Mucosa of descending colon (tissue), 3 donors: ENCODE data around the gene MEIS2. TPM values are rescaled to one million over a fixed set of nuclear protein-coding genes. Genes with fewer than 3 reads are reported as not detected.

Experiments used
- ATAC-seq: fragments of 200-7000 bp; cut with Tn5 transposase; one replicate; pipeline ENCODE4 v1.9.1; 2020; ENCODE audit warnings: mild to moderate bottlenecking, moderate library complexity
- DNase-seq, 3 donors: peaks; one replicate each; pipeline ENCODE4 v3.0.0-alpha.2; 2020
- H3K36me3 ChIP-seq: fragments of 200-600 bp; one replicate; pipeline ENCODE4 v1.8.0; 2021; ENCODE audit warnings: low read depth, mild to moderate bottlenecking
- H3K4me1 ChIP-seq: fragments of 200-600 bp; one replicate; pipeline ENCODE4 v1.8.0; 2021; ENCODE audit warnings: low read depth, mild to moderate bottlenecking
- H3K4me3 ChIP-seq: fragments of 200-600 bp; one replicate; pipeline ENCODE4 v1.8.0; 2021; ENCODE audit warnings: mild to moderate bottlenecking
- H3K9me3 ChIP-seq: fragments of 200-600 bp; one replicate; pipeline ENCODE4 v1.8.0; 2021; ENCODE audit warnings: mild to moderate bottlenecking
- intact Hi-C, 2 donors: fragments of 100-400 bp; cut with DNase I in 1 of 2; cut with micrococcal nuclease in 1 of 2; formaldehyde crosslinking; loops; one replicate each; pipeline versions ENCODE4 v1.11.0 to v1.11.1; 2022; cut with DNase I, micrococcal nuclease
- total RNA-seq, 3 donors: library from RNA; stranded (reverse); fragmentation: NEBNext Ultra II Directional in 2 of 3; extraction: Animal tissue kit (Norgen Biotek cat#: 25700) in 2 of 3; gene quantifications; one replicate each; pipeline versions ENCODE4 v1.2.1 to v1.2.4, GENCODE V29; 2021 to 2023
- TF ChIP-seq, protein P1 (sequence below): fragments of 200-600 bp; IDR thresholded peaks from one replicate; pipeline ENCODE4 v1.8.0; 2022; ENCODE audit warnings: antibody characterized with exemption, mild to moderate bottlenecking
- donor health status: DM: no; HTN: no; CAD: no; lungs with moderate emphysema.
- donor health status: DM: no; HTN: no; CAD: no.
- donor health status: DM: no; HTN: yes; CAD: no.

MEIS2 gene
- total RNA-seq, 3 donors from 2014 or later, result 3.8 to 93.3 (median 8.9) TPM

DNA sequence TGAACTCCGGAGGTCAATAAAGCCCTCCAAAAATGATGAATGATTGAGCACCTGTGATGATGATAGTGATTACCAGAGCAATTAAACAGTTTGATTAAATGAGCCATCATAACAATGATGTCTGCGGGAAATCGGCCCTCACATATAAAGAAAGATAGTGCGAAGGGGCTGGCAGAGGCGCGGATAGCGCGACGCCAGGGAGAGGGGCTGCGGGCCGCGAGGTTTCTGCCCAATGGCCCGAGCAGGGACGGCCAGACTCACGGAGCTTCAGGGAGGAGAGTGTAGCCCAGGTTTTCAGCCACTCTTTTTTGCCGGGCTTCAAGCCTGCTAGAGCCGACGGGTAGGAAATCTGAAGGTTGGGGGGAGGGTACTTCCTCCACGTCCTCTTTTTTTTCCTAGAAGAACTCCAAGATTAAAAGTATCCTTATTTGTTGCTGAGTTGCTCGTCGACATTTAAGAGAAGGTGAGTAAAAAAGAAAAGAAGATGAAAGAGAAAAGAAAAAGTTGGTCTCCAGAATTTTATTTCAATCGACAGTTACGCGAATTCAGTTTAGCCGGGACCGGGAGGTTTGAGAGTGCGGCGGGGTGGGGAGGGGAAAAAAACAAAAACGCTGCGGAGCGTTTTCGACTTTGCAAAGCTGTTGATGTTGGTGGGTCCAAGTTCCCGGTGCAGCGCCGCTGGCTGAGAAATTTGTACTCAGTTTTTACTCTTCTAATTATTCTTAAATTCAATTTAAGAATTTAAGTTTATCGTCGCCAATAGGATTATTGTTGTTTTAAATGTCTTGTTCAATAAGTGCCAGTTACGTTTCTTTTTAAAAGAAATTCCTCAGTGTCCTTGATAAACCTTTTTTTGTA is 2.2 kb upstream of the MEIS2 start:
- no peaks in the 10 kb centered on the region for H3K9me3 ChIP-seq
- H3K4me1 ChIP-seq, result peaks cover 6% of the 10 kb centered on the region
- no peaks in the 10 kb centered on the region for H3K36me3 ChIP-seq
- no peak overlapping the region for H3K4me3 ChIP-seq
- DNase-seq, result no peak
- intact Hi-C loops, result loop anchor here in 1 of 2 donors (10.0 kb wide), 1 partner anchor 218 kb away; no protein-coding TSS in a partner anchor
- no peak for ATAC-seq
- TF ChIP-seq, protein P1, sequence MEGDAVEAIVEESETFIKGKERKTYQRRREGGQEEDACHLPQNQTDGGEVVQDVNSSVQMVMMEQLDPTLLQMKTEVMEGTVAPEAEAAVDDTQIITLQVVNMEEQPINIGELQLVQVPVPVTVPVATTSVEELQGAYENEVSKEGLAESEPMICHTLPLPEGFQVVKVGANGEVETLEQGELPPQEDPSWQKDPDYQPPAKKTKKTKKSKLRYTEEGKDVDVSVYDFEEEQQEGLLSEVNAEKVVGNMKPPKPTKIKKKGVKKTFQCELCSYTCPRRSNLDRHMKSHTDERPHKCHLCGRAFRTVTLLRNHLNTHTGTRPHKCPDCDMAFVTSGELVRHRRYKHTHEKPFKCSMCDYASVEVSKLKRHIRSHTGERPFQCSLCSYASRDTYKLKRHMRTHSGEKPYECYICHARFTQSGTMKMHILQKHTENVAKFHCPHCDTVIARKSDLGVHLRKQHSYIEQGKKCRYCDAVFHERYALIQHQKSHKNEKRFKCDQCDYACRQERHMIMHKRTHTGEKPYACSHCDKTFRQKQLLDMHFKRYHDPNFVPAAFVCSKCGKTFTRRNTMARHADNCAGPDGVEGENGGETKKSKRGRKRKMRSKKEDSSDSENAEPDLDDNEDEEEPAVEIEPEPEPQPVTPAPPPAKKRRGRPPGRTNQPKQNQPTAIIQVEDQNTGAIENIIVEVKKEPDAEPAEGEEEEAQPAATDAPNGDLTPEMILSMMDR, result no peak

DNA sequence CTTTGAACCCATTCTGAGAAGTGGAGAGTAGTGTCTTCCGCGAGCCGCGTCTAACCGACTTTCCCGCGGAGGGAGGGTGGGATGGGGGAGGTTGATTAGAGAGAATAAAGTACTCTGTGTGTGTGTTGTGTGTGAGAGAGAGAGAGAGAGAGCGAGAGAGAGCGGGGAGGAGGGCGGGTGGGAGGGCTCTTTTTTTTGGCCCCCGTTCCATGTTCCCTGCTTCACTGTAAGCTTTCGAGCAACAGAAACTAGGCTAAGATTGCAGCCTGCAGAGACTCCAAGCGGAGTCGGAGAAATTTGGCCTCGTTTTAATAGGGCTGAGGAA is 1.6 kb upstream of the MEIS2 start:
- TF ChIP-seq, protein P1, result no peak
- Histone ChIP-seq H3K4me1 (peaks cover 6% of the 10 kb centered on the region), H3K36me3 (no peaks in the 10 kb centered on the region), H3K9me3 (no peaks in the 10 kb centered on the region), H3K4me3 (no peak overlapping the region)
- intact Hi-C loops, result loop anchor here in 1 of 2 donors (10.0 kb wide), 1 partner anchor 217 kb away; no protein-coding TSS in a partner anchor
- ATAC-seq (no peak), DNase-seq (no peak)

DNA sequence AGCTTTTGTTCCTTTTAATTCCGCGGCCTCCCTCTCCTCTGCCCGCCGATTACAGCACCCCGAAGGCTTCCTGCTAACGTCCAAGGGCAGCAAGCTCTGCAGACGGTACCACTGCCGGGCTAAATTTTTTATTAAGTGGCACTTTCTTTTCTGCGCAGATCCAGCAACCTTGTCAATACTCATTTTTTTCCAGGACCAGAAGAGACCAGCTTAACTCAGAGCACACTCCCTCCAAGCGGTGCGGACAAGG is 542 bp upstream of the MEIS2 start:
- DNase-seq (no peak), ATAC-seq (peak; percentile 6)
- Histone ChIP-seq H3K9me3 (no peaks in the 10 kb centered on the region), H3K4me3 (peak overlapping the region; percentile 30), H3K36me3 (no peaks in the 10 kb centered on the region), H3K4me1 (peaks cover 6% of the 10 kb centered on the region)
- TF ChIP-seq, protein P1, result no peak
- intact Hi-C loops, result loop anchor here in 1 of 2 donors (10.0 kb wide), 1 partner anchor 216 kb away; no protein-coding TSS in a partner anchor

DNA sequence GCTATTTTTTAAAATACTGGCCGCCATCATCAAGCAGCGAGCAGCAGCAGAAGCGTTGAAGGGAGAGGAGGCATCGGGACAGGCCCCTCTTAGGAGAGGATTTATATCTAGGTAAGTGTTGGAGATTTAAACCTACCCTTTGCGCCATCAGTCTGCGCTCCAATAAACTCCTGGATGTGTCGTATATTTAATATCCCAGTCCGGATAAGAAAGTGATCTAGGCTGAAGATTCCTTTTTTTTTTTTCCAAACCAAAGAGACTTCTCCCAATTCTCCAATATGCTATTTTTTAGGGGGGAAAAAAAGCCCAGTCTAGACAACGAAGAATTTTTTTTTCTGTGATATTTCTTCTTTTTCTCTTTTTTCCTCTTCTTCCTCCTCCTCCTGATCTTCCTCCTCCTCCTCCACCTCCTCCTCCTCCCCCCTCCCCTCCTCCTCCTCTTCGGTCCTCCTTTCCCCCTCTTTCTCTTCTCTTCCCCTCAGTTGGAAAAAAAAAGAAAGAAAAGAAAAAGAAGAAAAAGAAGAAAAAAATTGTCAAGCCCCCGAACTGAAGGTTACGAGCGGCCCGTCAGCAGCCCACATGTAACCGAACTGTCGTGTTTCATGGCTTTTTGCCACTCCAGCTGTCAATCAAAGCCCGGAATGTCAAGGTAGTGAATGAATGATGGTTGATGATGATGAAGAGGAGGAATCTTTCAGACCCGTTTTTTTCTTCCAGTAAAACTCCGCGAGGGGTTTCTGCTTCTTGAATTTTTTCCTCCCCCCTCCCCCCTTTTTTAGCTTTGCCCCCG is 835 bp downstream of the MEIS2 start:
- peak overlapping the region; percentile 19 for H3K4me3 ChIP-seq
- ATAC-seq, result no peak
- no peaks in the 10 kb centered on the region for H3K36me3 ChIP-seq
- H3K9me3 ChIP-seq, result no peaks in the 10 kb centered on the region
- peaks cover 6% of the 10 kb centered on the region for H3K4me1 ChIP-seq
- intact Hi-C loops, result loop anchor here (5.0 to 10.0 kb wide), 2 partner anchors 212 to 215 kb away; no protein-coding TSS in a partner anchor
- TF ChIP-seq, protein P1, result no peak
- DNase-seq, result no peak

DNA sequence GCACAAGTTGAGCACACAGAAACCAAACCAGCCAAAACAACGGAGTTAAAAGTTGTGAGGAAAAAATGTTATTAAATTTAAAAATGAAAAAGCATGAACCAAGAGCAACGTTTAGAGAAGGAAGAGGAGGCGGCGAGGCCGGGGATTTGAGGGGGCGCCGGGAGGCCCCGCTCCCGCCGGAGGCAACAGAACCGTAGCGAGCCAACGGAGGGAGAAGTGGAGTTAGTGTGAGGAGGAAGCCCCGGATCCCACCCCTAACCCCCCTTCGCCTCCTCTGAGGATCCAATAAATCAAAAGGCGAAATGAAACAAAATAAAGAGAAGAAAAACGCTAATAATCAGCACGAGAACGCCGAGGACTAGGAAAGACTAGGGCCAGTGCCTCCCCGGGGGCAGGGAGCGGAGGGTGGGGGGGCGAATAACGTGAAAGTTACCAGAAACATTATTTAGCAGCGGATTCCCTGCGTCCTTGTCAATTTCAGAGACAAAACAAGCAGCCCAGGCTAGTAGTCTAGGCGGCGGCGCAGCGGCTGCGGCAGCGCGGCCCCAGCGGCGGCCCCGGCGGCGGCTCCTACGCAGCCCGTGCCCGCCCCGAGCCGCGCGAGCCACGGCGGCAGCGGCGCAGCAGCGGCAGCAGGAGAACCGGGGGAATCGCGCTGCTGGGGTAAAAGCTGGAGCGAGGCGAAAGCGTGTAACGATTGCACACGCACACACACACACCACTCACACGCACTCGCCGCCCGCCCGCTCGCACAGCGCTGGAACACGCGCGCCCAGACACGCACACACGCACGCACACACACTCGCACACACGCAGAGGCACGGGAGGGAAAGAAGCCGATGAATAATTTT is 1.7 kb downstream of the MEIS2 start:
- peaks cover 6% of the 10 kb centered on the region for H3K4me1 ChIP-seq
- H3K9me3 ChIP-seq, result no peaks in the 10 kb centered on the region
- TF ChIP-seq, protein P1, result no peak
- no peak overlapping the region for H3K4me3 ChIP-seq
- intact Hi-C loops, result loop anchor here in 1 of 2 donors (5.0 kb wide), 1 partner anchor 211 kb away; no protein-coding TSS in a partner anchor
- DNase-seq (peak in 1 of 3 donors; percentile 51), ATAC-seq (peak; percentile 37)
- H3K36me3 ChIP-seq, result no peaks in the 10 kb centered on the region
